Retinal pigment epithelial cell (primary cell): ENCODE results near the gene GRIP2.

Experiments
- DNase-seq: peaks from one replicate; pipeline ENCODE4 v3.0.0-alpha.2; 2010; ENCODE audit warnings: low read depth
- H3K4me3 ChIP-seq: 2 replicates; pipeline ENCODE4 v1.5.1; 2011; ENCODE audit warnings: mild to moderate bottlenecking, low read length, control low read depth, moderate library complexity
- TF ChIP-seq, protein P1 (sequence below): conservative IDR thresholded peaks from 2 replicates; pipeline ENCODE4 v1.5.1; 2011; ENCODE audit warnings: low read depth, low read length, control low read depth, inconsistent platforms

GRIP2 gene

DNA sequence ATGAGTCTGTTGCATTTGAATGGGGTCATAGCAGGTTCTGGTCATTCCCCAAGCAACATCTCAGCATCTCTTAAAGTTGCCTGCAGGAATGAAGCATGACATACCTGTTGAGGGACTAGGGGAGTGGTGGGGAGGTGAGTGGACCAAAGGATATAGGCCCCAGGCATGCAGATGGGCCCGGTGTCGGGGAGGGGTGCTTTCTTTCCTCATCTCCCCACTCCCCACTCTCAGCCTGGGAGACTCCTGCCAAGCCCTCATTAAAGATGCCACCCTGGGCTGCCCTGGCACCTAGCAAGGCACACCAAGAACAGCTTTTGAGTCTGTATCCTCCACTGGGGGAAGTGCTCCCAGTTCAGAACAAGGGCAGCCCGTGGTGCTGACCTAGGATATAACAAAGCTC, 54.2 kb downstream of the GRIP2 start:
- no peak for DNase-seq
- TF ChIP-seq, protein P1, sequence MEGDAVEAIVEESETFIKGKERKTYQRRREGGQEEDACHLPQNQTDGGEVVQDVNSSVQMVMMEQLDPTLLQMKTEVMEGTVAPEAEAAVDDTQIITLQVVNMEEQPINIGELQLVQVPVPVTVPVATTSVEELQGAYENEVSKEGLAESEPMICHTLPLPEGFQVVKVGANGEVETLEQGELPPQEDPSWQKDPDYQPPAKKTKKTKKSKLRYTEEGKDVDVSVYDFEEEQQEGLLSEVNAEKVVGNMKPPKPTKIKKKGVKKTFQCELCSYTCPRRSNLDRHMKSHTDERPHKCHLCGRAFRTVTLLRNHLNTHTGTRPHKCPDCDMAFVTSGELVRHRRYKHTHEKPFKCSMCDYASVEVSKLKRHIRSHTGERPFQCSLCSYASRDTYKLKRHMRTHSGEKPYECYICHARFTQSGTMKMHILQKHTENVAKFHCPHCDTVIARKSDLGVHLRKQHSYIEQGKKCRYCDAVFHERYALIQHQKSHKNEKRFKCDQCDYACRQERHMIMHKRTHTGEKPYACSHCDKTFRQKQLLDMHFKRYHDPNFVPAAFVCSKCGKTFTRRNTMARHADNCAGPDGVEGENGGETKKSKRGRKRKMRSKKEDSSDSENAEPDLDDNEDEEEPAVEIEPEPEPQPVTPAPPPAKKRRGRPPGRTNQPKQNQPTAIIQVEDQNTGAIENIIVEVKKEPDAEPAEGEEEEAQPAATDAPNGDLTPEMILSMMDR, result no peak
- H3K4me3 ChIP-seq, result no peak overlapping the region

DNA sequence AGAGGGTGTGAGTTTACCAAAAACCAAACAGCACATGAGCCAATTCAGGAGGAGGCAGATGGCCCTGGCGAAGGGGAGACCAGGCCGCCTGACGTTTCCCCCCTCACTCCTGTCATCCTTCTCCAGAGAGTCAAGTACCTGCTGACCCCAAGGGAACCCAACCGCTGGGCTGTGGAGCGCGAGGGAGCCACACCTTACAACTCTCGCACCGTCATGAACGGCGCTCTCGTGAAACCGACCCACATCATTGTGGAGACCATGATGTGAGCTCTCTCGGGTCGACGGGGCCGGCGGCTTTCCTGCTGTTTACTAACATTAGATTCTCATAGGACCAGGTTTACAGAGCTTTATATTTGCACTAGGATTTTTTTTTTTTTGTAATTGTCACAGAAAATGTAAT, 55.4 kb downstream of the GRIP2 start:
- no peak overlapping the region for H3K4me3 ChIP-seq
- TF ChIP-seq, protein P1, result no peak
- no peak for DNase-seq

DNA sequence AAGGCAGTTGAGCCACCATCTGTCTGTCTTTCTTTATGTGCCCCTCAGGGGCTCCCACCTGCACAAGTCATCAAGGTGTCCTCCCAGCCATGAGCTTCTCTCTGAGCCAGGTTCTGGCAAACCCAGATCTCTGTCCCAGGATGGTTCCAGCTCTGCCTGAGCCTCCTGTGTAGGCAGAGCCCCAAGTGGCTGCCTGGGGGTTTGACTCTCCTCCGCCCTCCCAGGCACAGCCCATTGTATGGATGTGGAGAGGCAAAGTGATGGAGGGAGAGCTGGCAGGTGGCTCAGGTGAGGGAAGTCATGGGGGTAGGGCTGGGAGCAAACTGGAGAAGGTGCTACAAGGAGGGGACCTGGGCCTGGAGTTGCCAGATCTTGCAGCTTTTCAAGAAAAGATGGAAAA, 56.9 kb downstream of the GRIP2 start:
- no peak overlapping the region for H3K4me3 ChIP-seq
- DNase-seq, result no peak
- TF ChIP-seq, protein P1, result no peak

DNA sequence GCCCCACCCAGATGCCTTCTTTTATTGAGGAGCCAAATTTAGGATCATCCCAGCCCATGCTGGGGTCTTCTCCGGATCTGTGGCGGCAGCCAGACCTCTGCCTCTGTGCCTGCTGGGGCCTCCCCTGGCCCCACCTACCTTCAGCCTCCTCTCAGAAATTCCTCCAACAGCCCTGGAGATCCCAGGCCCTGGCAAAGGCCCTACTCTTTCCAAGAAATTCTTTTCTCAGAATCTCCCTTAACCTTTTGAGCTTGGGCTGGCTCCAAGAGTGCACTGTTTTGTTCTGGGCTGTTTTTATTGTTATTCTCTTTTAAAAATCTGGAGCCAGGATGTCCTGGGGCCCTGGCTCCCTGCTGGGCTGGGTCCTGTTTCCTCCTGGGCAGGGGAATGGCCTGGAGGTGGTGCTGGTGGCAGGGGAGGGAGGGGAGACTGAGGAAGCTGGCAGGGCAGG, 57.8 kb downstream of the GRIP2 start:
- TF ChIP-seq, protein P1, result no peak
- no peak for DNase-seq
- no peak overlapping the region for H3K4me3 ChIP-seq

DNA sequence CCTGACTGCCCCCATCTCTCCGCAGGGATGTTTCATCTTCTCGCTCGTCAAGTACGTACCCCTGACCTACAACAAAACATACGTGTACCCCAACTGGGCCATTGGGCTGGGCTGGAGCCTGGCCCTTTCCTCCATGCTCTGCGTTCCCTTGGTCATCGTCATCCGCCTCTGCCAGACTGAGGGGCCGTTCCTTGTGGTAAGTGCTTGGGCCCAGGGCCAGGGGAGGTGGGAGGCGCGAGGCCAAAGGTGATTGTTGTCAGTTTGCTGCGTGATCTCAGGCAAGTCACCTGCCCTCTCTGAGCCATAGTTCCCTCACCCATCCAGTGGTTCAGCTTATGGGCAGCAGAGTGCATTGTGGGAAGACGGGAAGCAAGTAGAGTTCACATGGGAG, 58.5 kb downstream of the GRIP2 start:
- TF ChIP-seq, protein P1, result no peak
- no peak for DNase-seq
- H3K4me3 ChIP-seq, result no peak overlapping the region

DNA sequence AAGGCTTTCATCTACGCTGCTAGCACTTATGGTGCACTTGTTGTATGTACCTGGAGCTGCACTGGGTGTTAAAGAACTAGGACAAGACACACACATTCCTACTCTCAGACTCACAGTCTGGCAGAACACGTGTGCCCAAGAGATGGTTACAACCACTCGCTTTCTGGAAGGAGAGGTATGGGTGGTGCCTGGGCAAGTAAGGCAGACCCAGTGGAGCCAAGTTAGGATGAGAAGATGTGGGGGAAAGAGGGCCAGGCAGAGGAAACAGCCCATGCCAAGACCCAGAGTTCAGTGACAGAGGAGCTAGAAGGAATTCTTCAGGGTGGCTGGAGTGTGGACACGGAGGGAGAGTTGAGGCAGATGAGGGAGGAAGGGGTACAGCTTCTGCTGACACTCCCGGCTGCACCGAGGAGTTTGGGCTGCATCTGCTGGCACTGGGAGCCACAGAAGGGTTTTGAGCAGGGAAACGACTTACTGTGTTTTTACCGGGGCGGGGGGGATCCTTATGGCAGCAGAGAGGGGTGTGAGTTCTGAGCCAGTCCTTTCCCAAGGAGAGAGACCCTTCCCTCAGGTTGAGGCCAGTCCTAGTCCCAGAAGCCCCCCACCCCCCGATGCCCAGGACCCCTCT, 59.0 kb downstream of the GRIP2 start:
- TF ChIP-seq, protein P1, result no peak
- no peak for DNase-seq
- H3K4me3 ChIP-seq, result no peak overlapping the region

DNA sequence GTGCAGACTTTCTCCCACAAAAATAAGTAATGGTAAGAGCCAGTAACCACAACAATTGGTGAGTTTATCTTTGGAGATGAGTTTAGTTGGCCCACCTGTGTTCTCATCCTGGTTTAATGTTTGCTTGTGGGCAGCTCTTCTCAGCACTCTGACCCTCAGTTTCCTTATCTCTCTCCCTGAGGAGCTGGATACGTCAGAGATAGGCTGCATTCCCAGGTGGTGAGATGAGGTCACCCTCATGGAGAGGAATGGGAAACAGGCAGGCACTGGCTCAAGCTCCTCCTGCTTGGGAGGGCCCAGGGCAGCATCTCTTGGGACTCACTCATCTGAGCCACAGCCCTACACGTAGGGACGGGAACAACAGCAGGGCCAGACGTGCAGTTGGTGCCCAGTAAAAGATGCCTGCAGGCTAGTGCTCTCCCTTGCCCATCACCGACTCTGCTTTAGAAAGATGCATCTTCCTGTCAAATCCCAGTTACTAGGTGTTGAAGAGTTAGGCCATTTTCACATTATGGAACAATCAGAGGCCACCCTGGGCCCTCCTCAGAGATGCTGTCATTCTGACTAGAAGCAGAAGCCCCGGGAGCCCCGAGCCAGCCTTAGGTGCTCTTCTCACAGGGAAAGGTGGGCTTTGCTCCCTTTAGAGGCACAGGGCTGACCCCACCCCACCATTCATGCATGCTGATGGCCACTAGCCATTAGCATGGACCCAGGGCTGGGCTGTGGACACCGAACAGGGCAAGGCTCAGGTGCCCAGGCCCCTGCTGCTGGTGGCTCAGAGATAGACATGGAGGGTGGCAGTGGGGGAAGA, 59.7 kb downstream of the GRIP2 start:
- no peak for DNase-seq
- H3K4me3 ChIP-seq, result no peak overlapping the region
- TF ChIP-seq, protein P1, result no peak
